ENCODE measurements around the gene UQCRH. TPM values are rescaled to one million over a fixed set of nuclear protein-coding genes. Genes with fewer than 3 reads are reported as not detected.
"Not testable (repeated sequence)": the region's sequence is repeated elsewhere in the genome, so short reads cannot be mapped to it uniquely, and the experiment has no call there.

Gene UQCRH
- total RNA-seq, 1 donor: 603 TPM

DNA sequence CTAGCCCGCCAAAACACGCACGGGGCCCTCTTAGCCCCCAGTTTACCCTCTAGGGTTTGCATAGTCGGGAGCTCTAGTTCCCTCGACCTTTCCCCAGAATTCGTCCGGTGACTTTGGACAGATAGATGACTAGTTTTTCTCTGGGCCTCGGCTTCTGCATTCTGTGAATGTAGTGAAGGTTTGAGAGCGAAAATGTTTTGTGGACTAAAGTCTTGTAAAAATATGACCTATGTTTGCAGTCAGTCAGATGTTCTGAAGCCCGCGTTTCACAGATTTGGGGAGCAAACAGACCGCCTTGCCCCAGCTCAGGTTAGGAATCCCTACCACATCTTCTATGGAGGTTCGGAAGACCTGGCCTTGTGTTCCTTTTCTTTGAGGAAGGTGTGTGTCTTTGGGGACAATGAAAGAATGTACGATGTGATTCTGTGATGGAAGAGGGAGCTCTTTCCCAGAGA, 401 bp downstream of the UQCRH start:
- DNase-seq (ENCODE audit: low read depth): peak; percentile 9
- TF ChIP-seq, protein P1, sequence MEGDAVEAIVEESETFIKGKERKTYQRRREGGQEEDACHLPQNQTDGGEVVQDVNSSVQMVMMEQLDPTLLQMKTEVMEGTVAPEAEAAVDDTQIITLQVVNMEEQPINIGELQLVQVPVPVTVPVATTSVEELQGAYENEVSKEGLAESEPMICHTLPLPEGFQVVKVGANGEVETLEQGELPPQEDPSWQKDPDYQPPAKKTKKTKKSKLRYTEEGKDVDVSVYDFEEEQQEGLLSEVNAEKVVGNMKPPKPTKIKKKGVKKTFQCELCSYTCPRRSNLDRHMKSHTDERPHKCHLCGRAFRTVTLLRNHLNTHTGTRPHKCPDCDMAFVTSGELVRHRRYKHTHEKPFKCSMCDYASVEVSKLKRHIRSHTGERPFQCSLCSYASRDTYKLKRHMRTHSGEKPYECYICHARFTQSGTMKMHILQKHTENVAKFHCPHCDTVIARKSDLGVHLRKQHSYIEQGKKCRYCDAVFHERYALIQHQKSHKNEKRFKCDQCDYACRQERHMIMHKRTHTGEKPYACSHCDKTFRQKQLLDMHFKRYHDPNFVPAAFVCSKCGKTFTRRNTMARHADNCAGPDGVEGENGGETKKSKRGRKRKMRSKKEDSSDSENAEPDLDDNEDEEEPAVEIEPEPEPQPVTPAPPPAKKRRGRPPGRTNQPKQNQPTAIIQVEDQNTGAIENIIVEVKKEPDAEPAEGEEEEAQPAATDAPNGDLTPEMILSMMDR (IDR thresholded peaks at IDR 0.05; ENCODE audit: insufficient read depth, low read length): no peak

GRCh38 chr1:46306159-46306530, 2.6 kb downstream of the UQCRH start:
- no peak overlapping the region for H3K4me3 ChIP-seq (ENCODE audit: low read depth, low read length)
- TF ChIP-seq, protein P1 (IDR thresholded peaks at IDR 0.05; ENCODE audit: insufficient read depth, low read length): no peak
- no peak for DNase-seq (ENCODE audit: low read depth)

More for the DNA sequence above, 401 bp downstream of the UQCRH start:
- peak overlapping the region; percentile 87 for H3K4me3 ChIP-seq (ENCODE audit: low read depth, low read length)

DNA sequence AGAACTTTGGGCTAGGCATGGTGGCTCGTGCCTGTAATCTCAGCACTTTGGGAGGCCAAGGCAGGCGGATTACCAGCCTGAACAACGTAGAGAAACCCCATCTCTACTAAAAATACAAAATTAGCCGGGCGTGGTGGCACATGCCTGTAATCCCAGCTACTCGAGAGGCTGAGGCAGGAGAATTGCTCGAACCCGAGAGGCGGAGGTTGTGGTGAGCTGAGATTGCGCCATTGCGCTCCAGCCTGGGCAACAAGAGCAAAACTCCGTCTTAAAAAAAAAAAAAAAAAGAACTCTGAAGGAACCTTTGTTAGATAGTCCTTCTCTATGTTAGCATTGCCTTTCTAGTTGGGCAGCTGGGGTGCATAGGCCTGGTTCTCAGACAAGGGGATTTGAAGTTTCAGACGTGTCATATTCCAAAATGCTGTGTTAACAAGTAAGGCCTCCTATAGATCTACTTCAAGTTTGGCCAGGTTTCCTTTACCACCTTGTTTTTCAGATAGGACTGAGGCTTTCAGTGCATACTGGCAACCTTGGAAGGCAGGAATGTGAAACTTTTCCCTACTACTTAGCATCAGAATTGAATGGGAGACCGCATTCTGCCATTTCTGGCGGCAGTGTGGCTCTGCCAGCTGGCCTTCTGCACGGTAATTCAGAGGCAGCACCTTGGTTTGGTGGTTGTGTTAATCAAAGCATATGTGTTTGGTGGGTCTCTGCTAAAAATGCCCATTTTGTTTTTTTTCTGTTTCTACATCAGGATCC, 6.1 kb downstream of the UQCRH start:
- TF ChIP-seq, protein P1 (IDR thresholded peaks at IDR 0.05; ENCODE audit: insufficient read depth, low read length): no peak
- DNase-seq (ENCODE audit: low read depth): no peak

DNA sequence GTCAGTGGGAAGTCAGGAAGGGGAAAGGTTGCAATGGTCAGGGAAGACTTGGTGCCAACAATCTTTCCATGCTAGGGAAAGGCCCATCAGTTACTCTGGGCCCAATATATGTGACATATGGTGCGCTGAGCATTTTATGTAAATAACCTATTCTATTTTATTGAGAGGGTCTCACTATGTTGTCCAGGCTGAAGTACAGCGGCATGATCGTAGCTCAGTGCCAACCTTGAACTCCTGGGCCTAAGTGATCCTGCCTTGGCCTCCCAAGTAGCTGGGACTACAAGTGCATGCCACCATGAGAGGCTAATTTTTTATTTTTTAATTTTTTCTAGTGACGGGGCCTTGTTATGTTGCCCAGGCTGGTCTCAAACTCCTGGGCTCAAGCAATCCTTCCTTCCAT, 6.8 kb downstream of the UQCRH start:
- no peak overlapping the region for H3K4me3 ChIP-seq (ENCODE audit: low read depth, low read length)
- no peak for DNase-seq (ENCODE audit: low read depth)
- TF ChIP-seq, protein P1 (IDR thresholded peaks at IDR 0.05; ENCODE audit: insufficient read depth, low read length): no peak

More for the DNA sequence above, 6.1 kb downstream of the UQCRH start:
- no peak overlapping the region for H3K4me3 ChIP-seq (ENCODE audit: low read depth, low read length)

DNA sequence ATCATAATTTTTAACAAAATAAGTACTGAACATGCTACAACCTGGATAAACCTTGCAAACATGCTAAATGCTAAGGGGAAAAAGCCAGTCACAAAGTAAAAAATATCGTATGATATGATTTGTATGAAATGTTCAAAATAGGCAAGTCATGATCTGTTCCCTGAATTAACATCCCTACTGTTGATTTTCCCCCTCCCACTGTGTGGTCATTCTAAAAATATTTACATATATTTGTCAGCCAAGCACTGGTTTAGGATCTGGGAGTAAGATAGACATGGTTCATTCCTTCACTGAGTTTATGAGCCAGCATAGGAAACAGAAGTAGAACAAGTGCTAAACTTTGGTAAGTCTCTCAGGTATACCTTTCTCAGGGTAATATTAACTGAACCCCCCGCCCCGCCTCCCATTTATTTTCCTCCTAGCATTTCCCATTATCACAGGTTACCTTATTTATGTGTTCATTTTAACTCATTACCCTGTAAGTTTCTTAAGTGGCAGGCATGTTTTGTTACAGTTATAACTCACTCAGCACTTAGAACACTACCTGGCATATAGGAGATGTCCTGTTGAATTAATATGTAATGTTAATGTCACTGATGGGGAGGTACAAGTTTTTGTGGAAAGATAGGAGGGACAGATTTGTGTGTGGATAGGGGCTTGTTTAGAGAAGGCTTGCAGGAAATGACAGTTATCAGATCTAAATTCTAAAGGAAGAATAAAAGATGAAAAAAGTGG, 12.3 kb downstream of the UQCRH start:
- DNase-seq (ENCODE audit: low read depth): peak; percentile 7
- no peak overlapping the region for H3K4me3 ChIP-seq (ENCODE audit: low read depth, low read length)
- TF ChIP-seq, protein P1 (IDR thresholded peaks at IDR 0.05; ENCODE audit: insufficient read depth, low read length): no peak

DNA sequence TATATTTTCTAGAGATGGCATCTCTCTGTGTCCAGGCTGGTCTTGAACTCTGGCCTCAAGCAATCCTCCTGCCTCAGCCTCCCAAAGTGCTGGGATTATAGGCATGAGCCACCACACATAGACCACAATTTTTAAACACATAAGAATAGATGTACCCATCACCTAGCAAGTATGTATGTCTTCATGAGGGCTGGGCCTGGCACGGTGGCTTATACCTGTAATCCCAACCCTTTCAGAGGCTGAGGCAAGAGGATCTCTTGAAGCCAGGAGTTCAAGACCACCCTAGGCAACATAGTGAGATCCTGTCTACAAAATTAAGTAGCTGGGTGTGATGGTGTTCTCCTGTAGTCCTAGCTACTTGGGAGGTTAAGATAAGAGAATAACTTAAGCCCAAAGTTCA, 13.8 kb downstream of the UQCRH start:
- DNase-seq (ENCODE audit: low read depth): no peak
- H3K4me3 ChIP-seq (ENCODE audit: low read depth, low read length): no peak overlapping the region
- TF ChIP-seq, protein P1 (IDR thresholded peaks at IDR 0.05; ENCODE audit: insufficient read depth, low read length): no peak

GRCh38 chr1:46319301-46319700, 15.8 kb downstream of the UQCRH start:
- not testable (repeated sequence) for DNase-seq (ENCODE audit: low read depth)

GRCh38 chr1:46319960-46320914, 16.7 kb downstream of the UQCRH start:
- H3K4me3 ChIP-seq (ENCODE audit: low read depth, low read length); DNase-seq (ENCODE audit: low read depth): not testable (repeated sequence)

More at GRCh38 chr1:46319301-46319700, 15.8 kb downstream of the UQCRH start:
- H3K4me3 ChIP-seq (ENCODE audit: low read depth, low read length): not testable (repeated sequence)

GRCh38 chr1:46322191-46322590, 18.7 kb downstream of the UQCRH start:
- not testable (repeated sequence) for DNase-seq (ENCODE audit: low read depth); H3K4me3 ChIP-seq (ENCODE audit: low read depth, low read length)

Data from fibroblast of the aortic adventitia (primary cell).